GM21381 (cell line): ENCODE results near the gene SH3TC2.

Source experiments
- ATAC-seq: cut with Tn5 transposase; IDR thresholded peaks from one replicate; pipeline ENCODE4 v1.9.1; 2021; ENCODE audit warnings: mild to moderate bottlenecking, moderate library complexity; ENCODE audit not compliant: unreplicated experiment

SH3TC2 gene

DNA sequence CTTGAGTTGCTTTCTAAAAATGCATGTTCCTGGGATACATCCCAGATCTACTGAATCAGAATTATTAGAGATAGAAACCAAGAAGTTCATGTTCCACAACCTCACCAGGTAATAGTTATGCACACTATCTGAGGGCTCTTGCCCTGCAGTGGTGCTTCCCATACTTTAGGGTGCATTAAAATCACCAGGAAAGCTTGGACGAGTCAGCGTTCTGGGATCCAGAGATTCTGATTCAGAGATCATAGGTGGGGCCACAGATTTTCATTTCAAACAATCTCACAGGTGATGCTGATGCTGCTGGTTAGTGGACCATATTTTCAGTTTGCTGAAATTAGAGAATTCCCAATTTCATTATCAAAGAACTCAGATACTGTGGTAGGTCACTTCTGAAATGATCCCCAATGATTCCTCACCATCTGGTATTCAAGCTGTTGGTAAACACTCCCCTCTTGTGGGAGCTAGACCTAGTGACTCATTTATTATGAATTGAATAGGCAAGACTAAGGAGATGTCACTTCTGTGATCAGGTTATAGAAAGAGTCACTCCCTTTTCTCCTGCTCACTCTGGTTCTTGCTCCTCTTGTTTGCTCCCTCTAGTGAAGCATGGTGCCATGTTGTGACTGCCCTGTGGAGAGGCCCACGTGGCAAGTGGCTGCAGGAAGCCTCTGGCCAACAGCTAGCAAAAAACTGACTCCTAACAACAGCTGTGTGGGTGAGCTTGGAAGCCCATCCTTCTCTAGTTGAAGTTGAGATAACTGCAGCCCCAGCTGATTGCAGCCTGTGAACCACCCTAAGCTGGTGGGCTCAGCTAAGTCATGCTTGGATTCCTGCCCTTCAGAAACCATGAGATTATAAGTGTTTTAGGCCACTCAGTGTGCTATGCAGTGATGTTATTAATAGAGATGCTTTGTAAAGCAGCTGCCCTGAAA is 59.8 kb downstream of the SH3TC2 start:
- no peak for ATAC-seq

- ATAC-seq = no peak
Observed at GRCh38 chr5:149002053-149002452, 60.8 kb downstream of the SH3TC2 start.

DNA sequence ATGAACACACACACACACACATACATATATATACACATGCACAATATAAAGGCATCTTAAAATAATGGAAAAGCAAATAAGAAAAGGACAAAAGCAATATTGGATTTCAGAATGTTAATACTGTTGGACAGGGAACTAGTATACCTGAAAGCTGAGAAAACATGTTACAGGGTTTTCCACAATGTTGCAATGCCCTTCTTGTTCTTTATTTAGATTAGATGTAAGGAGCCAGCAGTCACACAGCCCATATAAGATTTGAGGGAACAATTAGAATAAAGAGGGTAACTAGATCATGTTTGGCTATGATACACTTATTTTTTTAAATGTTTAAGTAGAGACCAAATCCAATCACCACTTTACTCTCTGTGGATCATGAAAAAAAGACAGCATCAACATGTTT is 61.7 kb downstream of the SH3TC2 start:
- no peak for ATAC-seq

DNA sequence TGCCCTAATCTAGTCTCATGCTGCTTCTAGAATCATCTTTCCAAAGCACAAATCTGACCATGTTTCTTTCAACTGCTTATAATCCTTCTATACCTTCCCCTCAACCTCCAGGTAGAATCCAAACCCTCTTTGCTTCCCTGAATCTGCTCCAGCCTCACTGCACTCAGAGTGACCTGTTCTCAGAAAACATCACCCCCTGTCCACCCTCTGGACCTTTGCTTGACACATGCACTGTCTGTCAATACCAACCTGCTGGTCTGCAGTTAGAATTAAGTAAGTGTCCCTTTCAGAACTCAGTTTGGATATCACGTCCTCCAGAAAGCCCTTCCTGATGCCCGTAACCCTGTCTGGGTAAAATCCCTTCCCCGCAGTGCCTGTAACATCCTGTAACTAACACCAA is 63.1 kb downstream of the SH3TC2 start:
- no peak for ATAC-seq

- ATAC-seq = no peak
Observed at GRCh38 chr5:148998174-148998797, 64.6 kb downstream of the SH3TC2 start.

GRCh38 chr5:148996270-148996669 is 66.6 kb downstream of the SH3TC2 start:
- ATAC-seq = no peak

- ATAC-seq = no peak
Observed at GRCh38 chr5:148995791-148996190, 67.1 kb downstream of the SH3TC2 start.

DNA sequence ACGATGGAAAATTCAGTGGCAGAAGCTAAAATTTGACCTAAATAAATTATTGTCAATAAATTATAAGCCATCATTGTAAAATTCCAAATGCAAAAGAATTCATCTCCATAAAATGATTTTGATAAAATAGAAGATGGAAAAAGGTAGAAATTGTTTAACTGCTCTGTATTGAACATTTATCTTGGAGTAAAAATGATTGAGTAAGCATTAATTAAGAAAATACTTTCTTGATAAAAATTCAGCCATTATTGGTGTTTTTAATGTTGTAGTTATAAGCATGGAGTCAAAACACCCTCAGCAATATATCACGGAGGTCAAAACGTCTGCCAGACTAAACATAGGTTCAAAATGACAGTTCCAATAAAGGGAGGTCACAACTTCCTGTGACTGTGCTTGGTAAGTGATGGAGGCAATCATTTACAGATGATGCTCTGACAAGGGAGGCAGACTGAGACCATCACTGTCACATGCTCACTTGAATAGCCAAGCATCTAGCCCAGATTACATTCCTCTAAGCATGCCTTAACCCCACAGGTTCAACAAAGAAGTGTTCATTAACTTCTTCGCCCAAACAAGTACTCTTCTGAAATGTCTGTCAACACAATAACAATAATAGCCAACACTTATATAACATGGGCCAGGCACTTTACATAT is 69.5 kb downstream of the SH3TC2 start:
- no peak for ATAC-seq

- ATAC-seq = no peak
Observed at GRCh38 chr5:148992265-148992664, 70.6 kb downstream of the SH3TC2 start.

- ATAC-seq = no peak
Observed at GRCh38 chr5:148991566-148991965, 71.3 kb downstream of the SH3TC2 start.

GRCh38 chr5:148990817-148991216 is 72.0 kb downstream of the SH3TC2 start:
- no peak for ATAC-seq

DNA sequence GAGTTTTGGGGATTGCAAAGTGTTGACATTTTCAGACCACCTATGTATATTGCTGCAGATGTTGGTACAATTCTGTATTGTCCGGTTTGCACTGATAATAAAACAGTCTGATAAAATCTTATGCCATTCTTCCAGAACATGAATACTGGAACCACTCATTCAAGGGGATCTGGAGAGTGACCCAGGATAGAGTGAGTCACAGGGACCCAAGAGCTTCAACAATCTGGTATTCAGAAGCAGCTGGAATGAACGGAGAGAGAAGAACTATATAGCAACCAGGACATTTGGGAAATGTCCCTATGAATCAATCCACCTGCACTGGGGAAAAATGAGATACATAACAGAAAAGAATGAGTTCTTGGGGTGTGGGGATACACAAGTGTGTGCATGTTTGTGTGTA is 73.3 kb downstream of the SH3TC2 start:
- no peak for ATAC-seq

GRCh38 chr5:148988328-148988727 is 74.5 kb downstream of the SH3TC2 start:
- no peak for ATAC-seq

DNA sequence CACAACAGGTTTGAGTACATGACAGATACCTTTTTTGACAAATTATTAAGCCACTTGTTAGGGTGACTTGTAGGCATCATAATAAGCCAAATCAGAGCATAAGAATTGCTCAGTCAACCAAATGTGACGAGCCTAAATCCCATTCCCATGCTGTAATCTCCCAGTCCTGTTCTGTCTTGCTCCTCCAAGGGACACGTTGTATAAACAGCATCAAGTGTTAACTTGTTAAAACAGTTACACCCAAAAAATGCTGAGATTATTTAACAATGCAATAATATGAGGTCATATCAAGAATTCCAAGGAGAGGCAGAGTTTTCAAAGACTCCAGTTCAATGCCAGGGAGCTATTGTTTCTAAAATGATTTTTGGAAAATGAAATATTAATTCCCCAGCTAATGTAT is 76.2 kb downstream of the SH3TC2 start:
- ATAC-seq = no peak

- no peak for ATAC-seq
Observed at GRCh38 chr5:148984345-148984744, 78.5 kb downstream of the SH3TC2 start.

DNA sequence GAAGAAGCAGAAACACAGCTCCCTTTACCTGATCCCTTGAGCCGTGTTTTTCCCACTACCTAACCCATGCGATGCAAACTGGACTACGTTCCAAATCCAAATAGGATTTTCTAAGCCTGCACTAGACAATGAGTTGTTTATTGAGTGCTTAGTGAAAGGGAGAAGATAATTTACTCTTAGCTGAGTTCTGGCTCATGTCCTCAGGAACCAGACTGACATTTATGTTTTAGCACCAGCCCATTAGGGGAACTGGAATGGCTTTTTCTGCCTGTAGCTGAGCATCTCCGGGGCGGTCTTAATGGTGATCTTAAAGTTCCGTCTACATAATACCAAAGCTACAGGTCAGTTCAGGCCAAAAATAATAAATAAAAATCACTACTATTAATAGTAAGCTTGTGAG is 81.5 kb downstream of the SH3TC2 start:
- no peak for ATAC-seq

DNA sequence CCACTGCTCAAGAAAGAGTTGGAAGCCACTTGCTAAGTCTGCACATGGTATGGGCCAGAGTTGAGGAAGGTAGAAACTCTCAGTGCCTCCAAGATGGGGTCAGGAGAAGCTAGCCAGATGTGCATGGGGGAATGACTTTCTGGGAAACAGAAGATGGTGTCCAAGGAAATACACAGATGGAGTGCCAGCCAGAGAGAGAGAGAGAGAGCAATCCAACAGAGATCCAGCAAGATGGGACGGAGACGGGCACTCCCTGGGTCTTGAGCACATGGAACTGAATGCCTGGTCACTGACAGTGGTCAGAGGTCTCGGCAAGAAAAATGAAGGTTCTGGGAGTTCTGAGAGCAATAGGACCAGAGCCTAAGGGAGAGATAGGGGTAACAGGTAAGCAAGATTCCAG is 82.1 kb downstream of the SH3TC2 start:
- no peak for ATAC-seq

GRCh38 chr5:148979083-148979723 is 83.7 kb downstream of the SH3TC2 start:
- no peak for ATAC-seq

- ATAC-seq = no peak
Observed at GRCh38 chr5:148978370-148979082, 84.3 kb downstream of the SH3TC2 start.

DNA sequence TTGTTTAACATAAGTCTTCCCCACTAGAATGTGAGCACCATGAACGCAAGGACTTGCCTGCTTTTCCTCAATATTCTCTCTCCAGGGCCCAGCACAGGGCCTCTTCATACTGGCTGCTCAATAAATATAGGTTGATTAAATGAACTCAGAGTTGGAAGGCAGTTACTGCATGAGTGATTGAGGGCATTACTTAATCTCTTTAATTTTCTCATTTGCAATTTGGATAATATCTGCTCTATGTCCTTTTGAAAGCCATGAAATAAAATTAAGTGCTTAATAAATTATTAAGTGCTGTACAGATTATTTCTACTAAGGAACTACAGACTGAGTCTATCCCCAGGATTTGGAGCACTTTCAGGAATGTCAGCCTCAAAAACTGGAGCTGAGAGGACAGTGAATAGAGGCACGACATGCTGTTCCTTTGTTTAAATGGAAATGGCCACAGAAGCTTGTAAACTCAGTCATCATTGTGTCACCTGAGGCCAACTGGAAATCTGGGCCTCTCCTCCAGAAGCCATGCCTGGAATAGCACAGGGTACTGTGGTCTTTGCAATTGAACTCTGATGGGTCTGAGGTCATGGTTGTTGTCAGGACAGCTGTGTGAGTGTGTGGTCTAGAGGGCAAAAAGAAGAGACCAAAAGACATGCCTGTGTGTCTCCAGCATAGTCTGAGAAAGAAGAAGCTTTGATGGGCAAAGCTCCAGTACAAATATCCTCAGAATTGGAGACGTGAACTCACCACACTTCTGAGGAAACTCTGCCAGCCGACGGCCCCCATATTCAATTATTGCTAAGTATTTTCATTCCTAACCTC is 86.1 kb downstream of the SH3TC2 start:
- no peak for ATAC-seq
